Heart right ventricle (tissue), 16 donors: Measurements from ENCODE around the gene PUS3. TPM values are rescaled to one million over a fixed set of nuclear protein-coding genes. Genes with fewer than 3 reads are reported as not detected.

Source experiments
- ATAC-seq, 8 donors: fragments of 200-7000 bp; cut with Tn5 transposase; one replicate each; pipeline ENCODE4 v1.9.1; 2020; ENCODE audit warnings: mild to moderate bottlenecking in 8 of 8, moderate library complexity in 8 of 8, moderate number of reproducible peaks in 1 of 8
- DNase-seq, 2 donors: peaks; one replicate each; pipeline ENCODE4 v3.0.0-alpha.2; 2020
- H3K27ac ChIP-seq, 10 donors: fragments of 200-600 bp; sonication (generic) in 2 of 10; one replicate each; pipeline versions ENCODE4 v1.5.0 to v1.8.0; 2020 to 2022; ENCODE audit warnings: mild to moderate bottlenecking in 3 of 10
- H3K27me3 ChIP-seq, 7 donors: fragments of 200-600 bp; one replicate each; pipeline ENCODE4 v1.8.0; 2021 to 2022; ENCODE audit warnings: mild to moderate bottlenecking in 2 of 7
- H3K36me3 ChIP-seq, 9 donors: fragments of 200-600 bp; sonication (generic) in 1 of 9; one replicate each; pipeline versions ENCODE4 v1.5.0 to v1.8.0; 2020 to 2022; ENCODE audit warnings: mild to moderate bottlenecking in 2 of 9
- H3K4me1 ChIP-seq, 9 donors: fragments of 200-600 bp; sonication (generic) in 1 of 9; one replicate each; pipeline versions ENCODE4 v1.5.0 to v1.8.0; 2020 to 2022; ENCODE audit warnings: mild to moderate bottlenecking in 4 of 9
- H3K4me3 ChIP-seq, 10 donors: fragments of 200-600 bp; sonication (generic) in 2 of 10; one replicate each; pipeline versions ENCODE4 v1.5.0 to v1.8.0; 2020 to 2022; ENCODE audit warnings: mild to moderate bottlenecking in 7 of 10, moderate library complexity in 2 of 10
- H3K9me3 ChIP-seq, 11 donors: fragments of 200-600 bp in 10 of 11; sonication (generic) in 2 of 11; one replicate each; pipeline versions ENCODE4 v1.5.0 to v1.8.0; 2013 to 2022; ENCODE audit warnings: mild to moderate bottlenecking in 2 of 11, control low read depth in 1 of 11, moderate library complexity in 1 of 11
- CTCF ChIP-seq, 9 donors: fragments of 200-600 bp; sonication (generic) in 2 of 9; IDR thresholded peaks; one replicate each; pipeline versions ENCODE4 v1.5.0 to v1.8.0; 2021 to 2022; ENCODE audit warnings: antibody characterized with exemption in 9 of 9, mild to moderate bottlenecking in 5 of 9, moderate library complexity in 1 of 9
- WGBS, 2 donors: extraction: QIAGEN DNeasy Blood & Tissue Kit; methylation state at CpG; one replicate each; pipeline ENCODE4 v1.1.7; 2013; ENCODE audit warnings: inconsistent platforms in 1 of 2; 5-methylcytosine and 5-hydroxymethylcytosine counted together
- intact Hi-C, 10 donors: fragments of 100-400 bp; cut with DNase I; formaldehyde crosslinking; loops; one replicate each; pipeline versions ENCODE4 v1.11.1 to v1.14.2; 2022
- polyA plus RNA-seq, 2 donors: library from polyadenylated mRNA; stranded (reverse); fragments of 200-250 nt; gene quantifications; one replicate each; pipeline ENCODE4 v1.2.3, GENCODE V29; 2013
- total RNA-seq, 10 donors: library from RNA; stranded (reverse); fragmentation: NEBNext Ultra II Directional in 3 of 10; extraction: Animal tissue kit (Norgen Biotek cat#: 25700) in 3 of 10; gene quantifications; one replicate each; pipeline versions ENCODE4 v1.2.1 to v1.2.4, GENCODE V29; 2021 to 2023
- donor health status: Arrhythmogenic right ventricular cardiomyopathy.
- donor health status: ischemic (EF 13 %, LVEDD 7.1; RV severe dilation, severe dysfunction).
- donor health status: healthy with polysubstance abuse.
- donor health status: DM: no; HTN: yes; CAD: no.
- donor health status: DM: no; HTN: no; CAD: no.
- donor health status: ischemic (EF 25% LVEDD 6.9; RV normal size, moderate dysfunction).
- donor health status: ischemic (EF 25% LVEDD 5.7; RV mildly dilated, moderate dysfunction).
- donor health status: healthy.
- donor health status: DM: yes; HTN: yes; CAD: no.
- donor health status: Ischemic cardiomyopathy.
- donor health status: ischemic (EF 35%, LVEDD 5.7; RV mildly dilated, moderate dysfunction).
- donor health status: nonischemic (EF 11% LVEDD 7.7; RV severe dilation, severe dysfunction).
- donor health status: DM: yes; HTN: yes; CAD: no.
- donor health status: PGD.
- donor health status: ischemic (EF 29% LVEDD 5.4; RV normal size, mild dysfunction).
- donor health status: nonischemic (EF 23%, LVEDD 6.1; RV moderate dilation, normal function).

Gene PUS3
- total and polyA plus RNA-seq, 12 donors = 4.9 to 12.4 (median 7.7) TPM

- ATAC-seq (peak in 3 of 8 donors; percentile 2 to 30 (median 12)), DNase-seq (no peak)
- Histone ChIP-seq H3K27ac (peak overlapping the region in 7 of 10 donors; percentile 5 to 72 (median 42)), H3K4me1 (peaks cover 7 to 26% (median 17%) of the 10 kb centered on the region in 9 donors), H3K36me3 (no peaks in the 10 kb centered on the region), H3K9me3 (no peaks in the 10 kb centered on the region), H3K27me3 (peaks cover 0 to 4% (median 0%) of the 10 kb centered on the region in 7 donors), H3K4me3 (no peak overlapping the region)
- intact Hi-C loops = loop anchor here in 5 of 10 donors (5.0 to 10.0 kb wide), 3 partner anchors 114 to 251 kb away; partner anchors contain the start of gene CDON (in 3 of the 5)
- WGBS, 2 donors = 46 to 65% methylated on average over 4 of the region's 4 CpGs
- no peak for TF ChIP-seq CTCF (IDR thresholded peaks at IDR 0.05)
Observed at GRCh38 chr11:125941267-125941618, 38.2 kb upstream of the PUS3 start.

GRCh38 chr11:125940145-125940544 is 37.1 kb upstream of the PUS3 start:
- 96 to 97% methylated on average over 4 of the region's 4 CpGs for whole genome bisulfite sequencing, 2 donors
- peaks cover 7 to 26% (median 17%) of the 10 kb centered on the region in 9 donors for H3K4me1 ChIP-seq
- no peak overlapping the region for H3K4me3 ChIP-seq
- ATAC-seq (no peak), DNase-seq (no peak)
- H3K36me3 ChIP-seq = no peaks in the 10 kb centered on the region
- peaks cover 0 to 4% (median 0%) of the 10 kb centered on the region in 7 donors for H3K27me3 ChIP-seq
- H3K27ac ChIP-seq = no peak overlapping the region
- no peak for TF ChIP-seq CTCF (IDR thresholded peaks at IDR 0.05)
- intact Hi-C loops = loop anchor here in 5 of 10 donors (5.0 to 10.0 kb wide), 3 partner anchors 115 to 252 kb away; partner anchors contain the start of gene CDON (in 3 of the 5)
- H3K9me3 ChIP-seq = no peaks in the 10 kb centered on the region

GRCh38 chr11:125939081-125939521 is 36.1 kb upstream of the PUS3 start:
- Histone ChIP-seq H3K4me3 (no peak overlapping the region), H3K27ac (no peak overlapping the region), H3K36me3 (no peaks in the 10 kb centered on the region), H3K4me1 (peaks cover 7 to 26% (median 17%) of the 10 kb centered on the region in 9 donors), H3K27me3 (no peaks in the 10 kb centered on the region), H3K9me3 (no peaks in the 10 kb centered on the region)
- WGBS, 2 donors = 45 to 47% methylated on average over 4 of the region's 4 CpGs
- DNase-seq (peak in 1 of 2 donors; percentile 33), ATAC-seq (peak in 5 of 8 donors; percentile 14 to 45 (median 17))
- intact Hi-C loops = loop anchor here in 1 of 10 donors (10.0 kb wide), 1 partner anchor 56 kb away; no protein-coding TSS in a partner anchor
- no peak for TF ChIP-seq CTCF (IDR thresholded peaks at IDR 0.05)

- TF ChIP-seq CTCF (IDR thresholded peaks at IDR 0.05) = no peak
- Histone ChIP-seq H3K27ac (no peak overlapping the region), H3K36me3 (no peaks in the 10 kb centered on the region), H3K9me3 (no peaks in the 10 kb centered on the region), H3K27me3 (no peaks in the 10 kb centered on the region), H3K4me3 (no peak overlapping the region), H3K4me1 (peaks cover 7 to 26% (median 17%) of the 10 kb centered on the region in 9 donors)
- WGBS, 2 donors = 89 to 93% methylated on average over 5 of the region's 5 CpGs
- DNase-seq (no peak), ATAC-seq (no peak)
- intact Hi-C loops = loop anchor here in 1 of 10 donors (10.0 kb wide), 1 partner anchor 56 kb away; no protein-coding TSS in a partner anchor
Observed at GRCh38 chr11:125938418-125938817, 35.4 kb upstream of the PUS3 start.
